IMR-90 (cell line): ENCODE results near the gene SYNGR3. TPM values are rescaled to one million over a fixed set of nuclear protein-coding genes. Genes with fewer than 3 reads are reported as not detected.

Experiments
- ATAC-seq: fragments of 200-7000 bp; cut with Tn5 transposase; 2 replicates; pipeline ENCODE4 v1.9.1; 2020; ENCODE audit warnings: low read depth, mild to moderate bottlenecking, moderate library complexity
- BruUV-seq: library from RNA; stranded (reverse); fragments of 400-500 nt; replicated peaks from 2 replicates; lab custom pipeline; 2021; lab: Mats Ljungman, UMichigan
- CTCF ChIA-PET: fragments of 300-600 bp; formaldehyde crosslinking; extraction: SDS; loops from one replicate; lab custom pipeline; 2021; ENCODE audit warnings: antibody characterized with exemption; lab: Yijun Ruan, JAX
- POLR2A ChIA-PET: fragments of 300-600 bp; sonication (Branson Sonifier 250); formaldehyde crosslinking; loops from one replicate; lab custom pipeline; 2022; ENCODE audit warnings: antibody characterized with exemption; ENCODE audit not compliant: unreplicated experiment; lab: Charles Lee
- DNase-seq: peaks from one replicate; pipeline ENCODE4 v3.0.0; 2013
- H2AFZ ChIP-seq: replicated peaks from 2 replicates; pipeline ENCODE3; 2013; ENCODE audit warnings: low read length, mild to moderate bottlenecking; ENCODE audit not compliant: poor library complexity
- H2AK5ac ChIP-seq: 2 replicates; pipeline ENCODE4 v1.6.1; 2013; ENCODE audit warnings: low read depth, low read length, inconsistent platforms
- H2AK9ac ChIP-seq: replicated peaks from 2 replicates; pipeline ENCODE3; 2013; ENCODE audit warnings: mild to moderate bottlenecking, low read depth, low read length, moderate library complexity; ENCODE audit not compliant: poor library complexity
- H2BK120ac ChIP-seq: 2 replicates; pipeline ENCODE4 v1.6.1; 2013; ENCODE audit warnings: low read depth, low read length, inconsistent platforms
- H2BK15ac ChIP-seq: 3 replicates; pipeline ENCODE4 v1.6.1; 2013; ENCODE audit warnings: low read depth, low read length, inconsistent platforms
- H2BK20ac ChIP-seq: 2 replicates; pipeline ENCODE4 v1.6.1; 2013; ENCODE audit warnings: low read depth, mild to moderate bottlenecking, inconsistent platforms, low read length, moderate library complexity
- H2BK5ac ChIP-seq: 2 replicates; pipeline ENCODE4 v1.6.1; 2013; ENCODE audit warnings: mild to moderate bottlenecking, low read depth, low read length, inconsistent platforms; ENCODE audit not compliant: poor library complexity, severe bottlenecking
- H3K14ac ChIP-seq: replicated peaks from 2 replicates; pipeline ENCODE4 v1.6.1; 2013; ENCODE audit warnings: low read depth, low read length, inconsistent platforms
- H3K18ac ChIP-seq: 2 replicates; pipeline ENCODE4 v1.6.1; 2013; ENCODE audit warnings: low read depth, low read length, control low read depth
- H3K23ac ChIP-seq: 2 replicates; pipeline ENCODE4 v1.6.1; 2013; ENCODE audit warnings: low read depth, low read length, inconsistent platforms
- H3K27ac ChIP-seq: 2 replicates; pipeline ENCODE4 v1.5.1; 2013; ENCODE audit warnings: mild to moderate bottlenecking, control low read depth, low read length; ENCODE audit not compliant: insufficient read depth
- H3K27me3 ChIP-seq: 2 replicates; pipeline ENCODE4 v1.6.1; 2013; ENCODE audit warnings: low read length; ENCODE audit not compliant: control insufficient read depth, insufficient read depth
- H3K36me3 ChIP-seq: 2 replicates; pipeline ENCODE4 v1.6.1; 2013; ENCODE audit warnings: low read length, mixed read lengths; ENCODE audit not compliant: control insufficient read depth, insufficient read depth
- H3K4ac ChIP-seq: 2 replicates; pipeline ENCODE4 v1.6.1; 2013; ENCODE audit warnings: low read depth, low read length, inconsistent platforms
- H3K4me1 ChIP-seq: 2 replicates; pipeline ENCODE4 v1.6.1; 2013; ENCODE audit warnings: low read length, mixed read lengths; ENCODE audit not compliant: control insufficient read depth, insufficient read depth
- H3K4me2 ChIP-seq: 2 replicates; pipeline ENCODE4 v1.6.1; 2013; ENCODE audit warnings: low read depth, mild to moderate bottlenecking, control low read depth, low read length, moderate library complexity
- H3K4me3 ChIP-seq: 2 replicates; pipeline ENCODE4 v1.5.1; 2013; ENCODE audit warnings: low read depth, mild to moderate bottlenecking, control low read depth, low read length, moderate library complexity; ENCODE audit not compliant: insufficient read depth
- H3K56ac ChIP-seq: 2 replicates; pipeline ENCODE4 v1.6.1; 2013; ENCODE audit warnings: low read length, inconsistent platforms; ENCODE audit not compliant: insufficient read depth; ENCODE audit errors: extremely low read depth
- H3K79me1 ChIP-seq, 2 experiments: 2 replicates each; pipeline ENCODE4 v1.6.1; 2013; ENCODE audit warnings: low read length in 2 of 2, inconsistent platforms in 1 of 2, low read depth in 1 of 2
- H3K9ac ChIP-seq: 2 replicates; pipeline ENCODE4 v1.6.1; 2013; ENCODE audit warnings: low read depth, low read length, control low read depth
- H3K9me1 ChIP-seq: 2 replicates; pipeline ENCODE4 v1.6.1; 2013; ENCODE audit warnings: low read length, inconsistent platforms; ENCODE audit not compliant: insufficient read depth
- H3K9me3 ChIP-seq: 2 replicates; pipeline ENCODE4 v1.6.1; 2013; ENCODE audit warnings: low read length; ENCODE audit not compliant: control insufficient read depth, insufficient read depth
- H4K20me1 ChIP-seq: 2 replicates; pipeline ENCODE4 v1.6.1; 2013; ENCODE audit warnings: low read length, inconsistent platforms; ENCODE audit not compliant: insufficient read depth
- H4K5ac ChIP-seq: 2 replicates; pipeline ENCODE4 v1.6.1; 2013; ENCODE audit warnings: mild to moderate bottlenecking, low read depth, low read length, control low read depth
- H4K8ac ChIP-seq, 2 experiments: 2 replicates each; pipeline ENCODE4 v1.6.1; 2013; ENCODE audit warnings: low read depth in 2 of 2, low read length in 2 of 2, control low read depth in 1 of 2, inconsistent platforms in 1 of 2
- H4K91ac ChIP-seq: 2 replicates; pipeline ENCODE4 v1.6.1; 2013; ENCODE audit warnings: low read depth, low read length, inconsistent platforms; ENCODE audit not compliant: insufficient read depth
- BHLHE40 ChIP-seq: fragments of 150-350 bp; IDR thresholded peaks from 2 replicates; pipeline ENCODE4 v1.6.1; 2016; ENCODE audit warnings: mild to moderate bottlenecking, low read depth, low read length
- CEBPB ChIP-seq: IDR thresholded peaks from 2 replicates; pipeline ENCODE4 v1.6.1; 2012; ENCODE audit warnings: low read depth, low read length, improper control_type of control experiment
- CHD1 ChIP-seq: IDR thresholded peaks from 2 replicates; pipeline ENCODE4 v1.6.1; 2012; ENCODE audit warnings: low read depth, low read length, improper control_type of control experiment
- FOS ChIP-seq: fragments of 150-350 bp; IDR thresholded peaks from 2 replicates; pipeline ENCODE4 v1.6.1; 2016; ENCODE audit warnings: low read depth, low read length
- MAFK ChIP-seq: IDR thresholded peaks from 2 replicates; pipeline ENCODE4 v1.6.1; 2012; ENCODE audit warnings: low read depth, low read length, improper control_type of control experiment
- MAZ ChIP-seq: IDR thresholded peaks from 2 replicates; pipeline ENCODE4 v1.6.1; 2012; ENCODE audit warnings: low read depth, mild to moderate bottlenecking, low read length, improper control_type of control experiment, moderate library complexity, borderline replicate concordance
- MXI1 ChIP-seq: IDR thresholded peaks from 2 replicates; pipeline ENCODE4 v1.6.1; 2012; ENCODE audit warnings: low read depth, mild to moderate bottlenecking, low read length, moderate library complexity, borderline replicate concordance
- NFE2L2 ChIP-seq: fragments of 150-350 bp; IDR thresholded peaks from 2 replicates; pipeline ENCODE4 v1.6.1; 2016; ENCODE audit warnings: low read depth, mild to moderate bottlenecking, low read length
- RCOR1 ChIP-seq: IDR thresholded peaks from 2 replicates; pipeline ENCODE4 v1.6.1; 2012; ENCODE audit warnings: mild to moderate bottlenecking, low read length, improper control_type of control experiment; ENCODE audit not compliant: insufficient replicate concordance
- RFX5 ChIP-seq: IDR thresholded peaks from 2 replicates; pipeline ENCODE4 v1.8.0; 2012; ENCODE audit warnings: low read depth, mild to moderate bottlenecking, low read length, moderate library complexity
- whole genome bisulfite sequencing, 2 experiments: methylation state at CpG; one replicate each; pipeline versions ENCODE4 v1.1.5 to v1.1.7; 2013; ENCODE audit warnings: missing lambda C conversion rate in 2 of 2; ENCODE audit not compliant: insufficient read length in 1 of 2; ENCODE audit errors: extremely low coverage in 2 of 2; 5-methylcytosine and 5-hydroxymethylcytosine counted together
- dilution Hi-C: fragments of 300-500 bp; cut with HindIII; formaldehyde crosslinking; loops from one replicate; pipeline ENCODE4 v1.14.3; 2018; ENCODE audit warnings: low sequenced_read_pairs; ENCODE audit not compliant: unreplicated experiment
- in situ Hi-C: fragments of 300-500 bp; cut with MboI; formaldehyde crosslinking; loops from 3 replicates; pipeline ENCODE4 v1.14.3; 2019; ENCODE audit warnings: low sequenced_read_pairs, inconsistent platforms, mixed read lengths
- intact Hi-C: fragments of 100-400 bp; cut with micrococcal nuclease; formaldehyde crosslinking; loops from 2 replicates; pipeline ENCODE4 v1.10.0; 2022
- polyA plus RNA-seq, 3 experiments: library from polyadenylated mRNA; depleted of rRNA; stranded (reverse); fragments of >200 nt; gene quantifications; 2 replicates each; pipeline ENCODE4 v1.2.3, GENCODE V29; 2012; ENCODE audit warnings: low replicate concordance in 1 of 3
- total RNA-seq: library from RNA; depleted of rRNA; stranded (reverse); fragments of >200 nt; gene quantifications from 2 replicates; pipeline ENCODE4 v1.2.3, GENCODE V29; 2012
- TF ChIP-seq, protein P1 (sequence below): fragments of 150-350 bp; IDR thresholded peaks from 2 replicates; pipeline ENCODE4 v1.6.1; 2017; ENCODE audit warnings: mild to moderate bottlenecking, antibody characterized with exemption, low read length, low read depth
- TF ChIP-seq, protein P2 (sequence below): conservative IDR thresholded peaks from 2 replicates; pipeline ENCODE4 v1.5.1; 2012; ENCODE audit warnings: mild to moderate bottlenecking, low read depth, low read length, improper control_type of control experiment

Gene SYNGR3
- total and polyA plus RNA-seq, 2 of the 4 experiments (the other 2 are of a cell fraction), result 1.8 to 5.8 TPM

DNA sequence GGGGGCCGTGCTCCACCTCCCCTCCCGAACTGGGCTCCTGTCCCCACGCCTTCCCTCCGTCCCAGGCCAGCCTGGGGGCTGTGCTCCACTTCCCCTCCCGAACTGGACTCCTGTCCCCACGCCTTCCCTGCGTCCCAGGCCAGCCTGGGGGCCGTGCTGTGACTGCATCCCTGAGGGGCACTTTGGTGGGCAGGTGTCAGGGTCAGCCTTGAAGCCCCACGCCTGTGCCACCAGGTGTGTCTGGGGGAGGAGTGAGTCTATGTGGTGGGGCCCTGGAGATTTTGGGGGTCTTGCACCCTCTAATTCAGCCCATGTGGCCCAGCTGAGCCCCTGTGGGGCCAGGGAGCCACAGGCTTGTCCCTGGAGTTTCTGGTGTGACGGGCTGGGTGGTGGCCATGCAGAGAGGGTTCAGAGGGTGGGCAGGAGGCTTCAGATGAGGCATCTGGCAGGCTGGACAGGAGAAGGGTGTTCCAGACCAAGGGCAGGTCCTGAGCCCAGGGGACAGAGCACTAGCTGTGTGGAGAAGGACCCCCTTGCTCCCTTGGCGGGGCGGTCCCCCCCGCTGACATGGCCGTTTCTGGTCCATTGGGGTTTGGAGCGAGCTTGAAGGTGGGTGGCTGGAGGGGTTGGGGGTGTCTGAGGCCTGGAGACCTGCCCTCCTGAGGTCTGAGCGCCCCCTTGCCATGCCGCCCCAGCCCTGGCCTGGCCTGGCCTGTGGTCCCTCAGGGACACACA, 45.1 kb downstream of the SYNGR3 start:
- in situ Hi-C loops (no loop called here), intact Hi-C loops (no loop called here), dilution Hi-C loops (no loop called here)
- H4K20me1 ChIP-seq, result no peaks in the 10 kb centered on the region
- H4K91ac ChIP-seq, result peak overlapping the region; percentile 99
- peak overlapping the region; percentile 96 for H2BK120ac ChIP-seq
- H3K4me3 ChIP-seq, result no peak overlapping the region
- H3K4ac ChIP-seq, result peak overlapping the region; percentile 97
- peak overlapping the region; percentile 65; the same call in 1 of the 2 replicates for H3K4me2 ChIP-seq
- peaks cover 19 to 71% of the 10 kb centered on the region in 2 experiments; a peak in 3 of 4 replicates for H3K79me1 ChIP-seq
- H2BK20ac ChIP-seq, result peak overlapping the region; percentile 94
- no peaks in the 10 kb centered on the region for H3K27me3 ChIP-seq
- H3K23ac ChIP-seq, result peak overlapping the region; percentile 93
- ChIA-PET CTCF (no interaction called here), POLR2A (no interaction called here)
- peak overlapping the region; percentile 100 for H3K27ac ChIP-seq
- WGBS, 2 experiments, result 71% methylated on average over 4 of the region's 17 CpGs; no CpG with 5 or more reads in 1 of the 2 experiments
- H3K18ac ChIP-seq, result peak overlapping the region; percentile 91
- peak overlapping the region; percentile 98 for H2AK9ac ChIP-seq
- H3K14ac ChIP-seq, result peak overlapping the region; percentile 94
- peak overlapping the region; percentile 89 to 90 for H4K8ac ChIP-seq
- DNase-seq, result no peak
- H3K4me1 ChIP-seq, result peaks cover 60% of the 10 kb centered on the region
- peak overlapping the region; percentile 100; the same call in 2 of the 3 replicates for H2BK15ac ChIP-seq
- H3K56ac ChIP-seq, result peak overlapping the region; percentile 54; the same call in 1 of the 2 replicates
- H3K9me3 ChIP-seq, result no peaks in the 10 kb centered on the region
- no TSS peak for BruUV-seq
- peak overlapping the region; percentile 99 for H2AK5ac ChIP-seq
- peaks cover 16% of the 10 kb centered on the region for H3K9me1 ChIP-seq
- H3K9ac ChIP-seq, result peak overlapping the region; percentile 66
- H4K5ac ChIP-seq, result peak overlapping the region; percentile 97
- TF ChIP-seq RFX5 (no peak), MAFK (no peak), NFE2L2 (no peak), CHD1 (no peak), MAZ (no peak), BHLHE40 (no peak), CEBPB (no peak), MXI1 (no peak), RCOR1 (no peak), FOS (no peak)
- TF ChIP-seq, protein P1, sequence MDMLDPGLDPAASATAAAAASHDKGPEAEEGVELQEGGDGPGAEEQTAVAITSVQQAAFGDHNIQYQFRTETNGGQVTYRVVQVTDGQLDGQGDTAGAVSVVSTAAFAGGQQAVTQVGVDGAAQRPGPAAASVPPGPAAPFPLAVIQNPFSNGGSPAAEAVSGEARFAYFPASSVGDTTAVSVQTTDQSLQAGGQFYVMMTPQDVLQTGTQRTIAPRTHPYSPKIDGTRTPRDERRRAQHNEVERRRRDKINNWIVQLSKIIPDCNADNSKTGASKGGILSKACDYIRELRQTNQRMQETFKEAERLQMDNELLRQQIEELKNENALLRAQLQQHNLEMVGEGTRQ, result no peak
- TF ChIP-seq, protein P2, sequence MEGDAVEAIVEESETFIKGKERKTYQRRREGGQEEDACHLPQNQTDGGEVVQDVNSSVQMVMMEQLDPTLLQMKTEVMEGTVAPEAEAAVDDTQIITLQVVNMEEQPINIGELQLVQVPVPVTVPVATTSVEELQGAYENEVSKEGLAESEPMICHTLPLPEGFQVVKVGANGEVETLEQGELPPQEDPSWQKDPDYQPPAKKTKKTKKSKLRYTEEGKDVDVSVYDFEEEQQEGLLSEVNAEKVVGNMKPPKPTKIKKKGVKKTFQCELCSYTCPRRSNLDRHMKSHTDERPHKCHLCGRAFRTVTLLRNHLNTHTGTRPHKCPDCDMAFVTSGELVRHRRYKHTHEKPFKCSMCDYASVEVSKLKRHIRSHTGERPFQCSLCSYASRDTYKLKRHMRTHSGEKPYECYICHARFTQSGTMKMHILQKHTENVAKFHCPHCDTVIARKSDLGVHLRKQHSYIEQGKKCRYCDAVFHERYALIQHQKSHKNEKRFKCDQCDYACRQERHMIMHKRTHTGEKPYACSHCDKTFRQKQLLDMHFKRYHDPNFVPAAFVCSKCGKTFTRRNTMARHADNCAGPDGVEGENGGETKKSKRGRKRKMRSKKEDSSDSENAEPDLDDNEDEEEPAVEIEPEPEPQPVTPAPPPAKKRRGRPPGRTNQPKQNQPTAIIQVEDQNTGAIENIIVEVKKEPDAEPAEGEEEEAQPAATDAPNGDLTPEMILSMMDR, result no peak
- no peak for ATAC-seq
- peaks cover 43% of the 10 kb centered on the region for H3K36me3 ChIP-seq
- peak overlapping the region; percentile 59 for H2AFZ ChIP-seq
- H2BK5ac ChIP-seq, result peak overlapping the region; percentile 98
